ENCODE data around the gene LRRC26.

DNA sequence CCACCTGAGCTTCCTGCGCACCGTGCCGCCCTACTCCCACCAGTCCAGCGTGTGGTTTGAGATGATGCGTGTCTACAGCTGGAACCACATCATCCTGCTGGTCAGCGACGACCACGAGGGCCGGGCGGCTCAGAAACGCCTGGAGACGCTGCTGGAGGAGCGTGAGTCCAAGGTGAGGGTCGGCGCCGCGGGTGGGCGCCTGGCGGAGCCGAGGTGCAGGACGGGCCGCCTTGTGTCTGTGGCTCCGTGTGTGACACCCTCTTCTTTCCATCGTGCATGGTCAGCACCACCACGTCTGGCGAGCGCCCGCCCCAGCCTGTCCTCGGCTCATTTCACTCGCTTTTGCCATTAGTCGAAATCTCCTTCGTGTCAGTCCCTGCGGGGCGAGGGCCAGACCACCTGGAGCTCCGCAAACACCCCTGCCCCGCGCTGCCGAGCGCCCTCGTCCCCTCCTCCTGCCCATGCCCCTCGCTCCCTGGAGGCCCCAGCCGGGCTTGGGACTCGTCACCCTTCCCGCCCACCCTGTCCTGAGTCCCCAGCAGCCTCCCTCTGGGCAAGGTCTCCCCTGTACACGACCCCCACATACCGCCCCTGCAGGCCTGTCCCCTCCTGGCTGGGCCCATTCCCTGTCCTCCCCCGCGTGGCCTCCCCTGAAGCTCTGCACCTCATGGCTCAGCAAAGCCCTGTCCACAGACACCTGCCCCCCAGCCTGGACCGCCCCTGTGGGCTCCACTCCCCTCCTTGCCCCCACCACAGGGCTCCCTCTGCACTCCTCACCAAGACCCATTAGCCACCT lies 23.9 kb downstream of the LRRC26 start:
- TF ChIP-seq, protein P1, sequence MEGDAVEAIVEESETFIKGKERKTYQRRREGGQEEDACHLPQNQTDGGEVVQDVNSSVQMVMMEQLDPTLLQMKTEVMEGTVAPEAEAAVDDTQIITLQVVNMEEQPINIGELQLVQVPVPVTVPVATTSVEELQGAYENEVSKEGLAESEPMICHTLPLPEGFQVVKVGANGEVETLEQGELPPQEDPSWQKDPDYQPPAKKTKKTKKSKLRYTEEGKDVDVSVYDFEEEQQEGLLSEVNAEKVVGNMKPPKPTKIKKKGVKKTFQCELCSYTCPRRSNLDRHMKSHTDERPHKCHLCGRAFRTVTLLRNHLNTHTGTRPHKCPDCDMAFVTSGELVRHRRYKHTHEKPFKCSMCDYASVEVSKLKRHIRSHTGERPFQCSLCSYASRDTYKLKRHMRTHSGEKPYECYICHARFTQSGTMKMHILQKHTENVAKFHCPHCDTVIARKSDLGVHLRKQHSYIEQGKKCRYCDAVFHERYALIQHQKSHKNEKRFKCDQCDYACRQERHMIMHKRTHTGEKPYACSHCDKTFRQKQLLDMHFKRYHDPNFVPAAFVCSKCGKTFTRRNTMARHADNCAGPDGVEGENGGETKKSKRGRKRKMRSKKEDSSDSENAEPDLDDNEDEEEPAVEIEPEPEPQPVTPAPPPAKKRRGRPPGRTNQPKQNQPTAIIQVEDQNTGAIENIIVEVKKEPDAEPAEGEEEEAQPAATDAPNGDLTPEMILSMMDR (IDR thresholded peaks at IDR 0.05; ENCODE audit: low read length): no peak
- no peak for TF ChIP-seq EZH2 (IDR thresholded peaks at IDR 0.05; ENCODE audit: borderline replicate concordance, low read length)

Data from OCI-LY1 (cell line).